Caco-2 (cell line): Measurements from ENCODE around the gene METAP2. TPM values are rescaled to one million over a fixed set of nuclear protein-coding genes. Genes with fewer than 3 reads are reported as not detected.

Source experiments
- BruUV-seq: library from RNA; stranded (reverse); fragments of 400-500 nt; replicated peaks from 2 replicates; lab custom pipeline; 2021; lab: Mats Ljungman, UMichigan
- CTCF ChIA-PET: fragments of 300-600 bp; sonication (Branson Sonifier 250); formaldehyde crosslinking; loops from one replicate; lab custom pipeline; 2022; ENCODE audit warnings: antibody characterized with exemption; lab: Charles Lee
- POLR2A ChIA-PET: fragments of 300-600 bp; sonication (Branson Sonifier 250); formaldehyde crosslinking; loops from one replicate; lab custom pipeline; 2022; ENCODE audit warnings: antibody characterized with exemption; lab: Charles Lee
- DNase-seq, 2 experiments: peaks; one replicate each; pipeline versions ENCODE4 v3.0.0 to v3.0.0-alpha.2; 2020 to 2022
- H3K27me3 ChIP-seq: replicated peaks from 2 replicates; pipeline ENCODE4 v1.6.0; 2011; ENCODE audit warnings: low read length; ENCODE audit not compliant: control insufficient read depth, insufficient read depth
- H3K36me3 ChIP-seq: 2 replicates; pipeline ENCODE4 v1.5.1; 2011; ENCODE audit warnings: low read length; ENCODE audit not compliant: control insufficient read depth, insufficient read depth
- H3K4me1 ChIP-seq: fragments of 250-450 bp; sonication (Bioruptor Pico); 2 replicates; pipeline ENCODE4 v1.5.1; 2020; ENCODE audit warnings: mild to moderate bottlenecking
- H3K4me3 ChIP-seq: 2 replicates; pipeline ENCODE4 v1.5.1; 2011; ENCODE audit warnings: low read depth, mild to moderate bottlenecking, control low read depth, low read length
- H3K9me3 ChIP-seq: fragments of 250-450 bp; sonication (Bioruptor Pico); 2 replicates; pipeline ENCODE4 v1.5.1; 2020; ENCODE audit warnings: mild to moderate bottlenecking, moderate library complexity
- H3K27ac Mint-ChIP-seq: one replicate; pipeline ENCODE4 v1.8.0; 2022; ENCODE audit warnings: mixed read lengths; ENCODE audit not compliant: unreplicated experiment
- H3K27me3 Mint-ChIP-seq: one replicate; pipeline ENCODE4 v1.8.0; 2022; ENCODE audit warnings: mixed read lengths; ENCODE audit not compliant: insufficient read depth, unreplicated experiment
- H3K36me3 Mint-ChIP-seq: one replicate; pipeline ENCODE4 v1.8.0; 2022; ENCODE audit warnings: mild to moderate bottlenecking, mixed read lengths; ENCODE audit not compliant: insufficient read depth, unreplicated experiment
- H3K4me1 Mint-ChIP-seq: one replicate; pipeline ENCODE4 v1.8.0; 2022; ENCODE audit warnings: low read depth, mixed read lengths; ENCODE audit not compliant: unreplicated experiment
- H3K4me3 Mint-ChIP-seq: one replicate; pipeline ENCODE4 v1.8.0; 2022; ENCODE audit warnings: mild to moderate bottlenecking, moderate library complexity, mixed read lengths; ENCODE audit not compliant: unreplicated experiment
- H3K9me3 Mint-ChIP-seq: one replicate; pipeline ENCODE4 v1.8.0; 2022; ENCODE audit warnings: mixed read lengths; ENCODE audit not compliant: unreplicated experiment
- CTCF ChIP-seq, 2 experiments: fragments of 200-600 bp in 1 of 2; IDR thresholded peaks; 1 replicate in 1 of 2; 2 replicates in 1 of 2; pipeline versions ENCODE4 v1.5.1 to v1.8.0; 2011 to 2022; ENCODE audit warnings: antibody characterized with exemption in 1 of 2, control low read depth in 1 of 2, inconsistent platforms in 1 of 2, low read depth in 1 of 2, low read length in 1 of 2, mild to moderate bottlenecking in 1 of 2, moderate library complexity in 1 of 2; ENCODE audit not compliant: insufficient read depth in 1 of 2, severe bottlenecking in 1 of 2, unreplicated experiment in 1 of 2
- intact Hi-C: fragments of 100-400 bp; cut with micrococcal nuclease; formaldehyde crosslinking; loops from one replicate; pipeline ENCODE4 v1.10.0; 2022; ENCODE audit not compliant: unreplicated experiment
- total RNA-seq: library from RNA; stranded (reverse); gene quantifications from 2 replicates; pipeline ENCODE4 v1.2.3, GENCODE V29; 2022

METAP2 gene
- total RNA-seq, 1 experiment from 2014 or later, result 138 TPM

GRCh38 chr12:95437565-95437964 is 36.4 kb upstream of the METAP2 start:
- DNase-seq, result no peak
- no peaks in the 10 kb centered on the region for H3K9me3 ChIP-seq
- no peak overlapping the region for H3K4me3 Mint-ChIP-seq
- H3K27me3 ChIP-seq, result no peaks in the 10 kb centered on the region
- H3K36me3 Mint-ChIP-seq, result no peaks in the 10 kb centered on the region
- no peaks in the 10 kb centered on the region for H3K4me1 ChIP-seq
- no peaks in the 10 kb centered on the region for H3K9me3 Mint-ChIP-seq
- TF ChIP-seq CTCF (IDR thresholded peaks at IDR 0.05; ENCODE audit: insufficient read depth in 1 of 2, low read depth in 1 of 2, low read length in 1 of 2, severe bottlenecking in 1 of 2, unreplicated experiment in 1 of 2), result no peak
- H3K27ac Mint-ChIP-seq, result no peak overlapping the region
- ChIA-PET CTCF (no interaction called here), POLR2A (no interaction called here)
- intact Hi-C loops, result no loop called here
- no TSS peak for BruUV-seq
- no peak overlapping the region for H3K4me3 ChIP-seq
- no peaks in the 10 kb centered on the region for H3K4me1 Mint-ChIP-seq
- H3K27me3 Mint-ChIP-seq, result no peaks in the 10 kb centered on the region
- no peaks in the 10 kb centered on the region for H3K36me3 ChIP-seq

GRCh38 chr12:95439461-95440230 is 34.3 kb upstream of the METAP2 start:
- BruUV-seq, result no TSS peak
- no peak overlapping the region for H3K27ac Mint-ChIP-seq
- no peak for TF ChIP-seq CTCF (IDR thresholded peaks at IDR 0.05; ENCODE audit: insufficient read depth in 1 of 2, low read depth in 1 of 2, low read length in 1 of 2, severe bottlenecking in 1 of 2, unreplicated experiment in 1 of 2)
- Histone ChIP-seq H3K4me1 (peaks cover 11% of the 10 kb centered on the region), H3K27me3 (no peaks in the 10 kb centered on the region), H3K9me3 (no peaks in the 10 kb centered on the region), H3K36me3 (no peaks in the 10 kb centered on the region), H3K4me3 (no peak overlapping the region)
- H3K4me3 Mint-ChIP-seq, result no peak overlapping the region
- CTCF ChIA-PET, result no interaction called here
- intact Hi-C loops, result no loop called here
- H3K36me3 Mint-ChIP-seq, result no peaks in the 10 kb centered on the region
- POLR2A ChIA-PET, result no interaction called here
- peaks cover 14% of the 10 kb centered on the region for H3K4me1 Mint-ChIP-seq
- H3K27me3 Mint-ChIP-seq, result no peaks in the 10 kb centered on the region
- DNase-seq, result no peak
- H3K9me3 Mint-ChIP-seq, result no peaks in the 10 kb centered on the region

- BruUV-seq, result no TSS peak
- H3K27ac Mint-ChIP-seq, result no peak overlapping the region
- no peaks in the 10 kb centered on the region for H3K9me3 Mint-ChIP-seq
- H3K4me1 ChIP-seq, result peaks cover 19% of the 10 kb centered on the region
- peaks cover 19% of the 10 kb centered on the region for H3K4me1 Mint-ChIP-seq
- H3K36me3 Mint-ChIP-seq, result peaks cover 5% of the 10 kb centered on the region
- POLR2A ChIA-PET, result no interaction called here
- TF ChIP-seq CTCF (IDR thresholded peaks at IDR 0.05; ENCODE audit: insufficient read depth in 1 of 2, low read depth in 1 of 2, low read length in 1 of 2, severe bottlenecking in 1 of 2, unreplicated experiment in 1 of 2), result no peak
- H3K4me3 Mint-ChIP-seq, result no peak overlapping the region
- H3K27me3 ChIP-seq, result no peaks in the 10 kb centered on the region
- intact Hi-C loops, result no loop called here
- H3K4me3 ChIP-seq, result no peak overlapping the region
- no peaks in the 10 kb centered on the region for H3K27me3 Mint-ChIP-seq
- DNase-seq, result no peak
- no peaks in the 10 kb centered on the region for H3K9me3 ChIP-seq
- no peaks in the 10 kb centered on the region for H3K36me3 ChIP-seq
- CTCF ChIA-PET, result no interaction called here
These were observed 33.6 kb upstream of the METAP2 start for GRCh38 chr12:95440401-95440800.
